Epidermal melanocyte (primary cell): Measurements from ENCODE around the gene VAX1.
"Not testable (repeated sequence)": the region's sequence is repeated elsewhere in the genome, so short reads cannot be mapped to it uniquely, and the experiment has no call there.

Source experiments
- DNase-seq: peaks from one replicate; pipeline ENCODE4 v3.0.0; 2011; ENCODE audit warnings: low spot score; ENCODE audit not compliant: insufficient read length

Gene VAX1

DNA sequence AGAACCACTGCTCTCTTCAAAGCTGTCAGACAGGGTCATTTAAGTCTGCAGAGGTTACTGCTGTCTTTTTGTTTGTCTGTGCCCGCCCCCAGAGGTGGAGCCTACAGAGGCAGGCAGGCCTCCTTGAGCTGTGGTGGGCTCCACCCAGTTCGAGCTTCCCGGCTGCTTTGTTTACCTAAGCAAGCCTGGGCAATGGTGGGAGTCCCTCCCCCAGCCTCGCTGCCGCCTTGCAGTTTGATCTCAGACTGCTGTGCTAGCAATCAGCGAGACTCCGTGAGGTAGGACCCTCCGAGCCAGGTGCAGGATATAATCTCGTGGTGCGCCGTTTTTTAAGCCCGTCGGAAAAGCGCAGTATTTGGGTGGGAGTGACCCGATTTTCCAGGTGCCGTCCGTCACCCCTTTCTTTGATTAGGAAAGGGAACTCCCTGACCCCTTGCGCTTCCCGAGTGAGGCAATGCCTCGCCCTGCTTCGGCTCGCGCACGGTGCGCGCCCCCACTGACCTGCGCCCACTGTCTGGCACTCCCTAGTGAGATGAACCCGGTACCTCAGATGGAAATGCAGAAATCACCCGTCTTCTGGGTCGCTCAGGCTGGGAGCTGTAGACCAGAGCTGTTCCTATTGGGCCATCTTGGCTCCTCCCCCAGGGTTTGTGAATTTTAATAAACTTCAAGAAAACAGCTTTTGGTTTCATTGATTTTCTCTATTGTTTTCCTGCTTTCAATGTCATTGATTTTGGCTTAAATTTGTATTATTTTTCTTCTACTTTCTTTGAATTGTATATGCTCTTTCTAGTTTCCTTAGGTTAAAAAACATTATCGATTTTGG is 53.4 kb downstream of the VAX1 start:
- DNase-seq, result not testable (repeated sequence)
